Neural progenitor cell (in vitro differentiated cells): ENCODE results near the gene TCP11L1. TPM values are rescaled to one million over a fixed set of nuclear protein-coding genes. Genes with fewer than 3 reads are reported as not detected.
"Not testable (repeated sequence)": the region's sequence is repeated elsewhere in the genome, so short reads cannot be mapped to it uniquely, and the experiment has no call there.

Source experiments
- DNase-seq: peaks from one replicate; pipeline ENCODE4 v3.0.0-alpha.2; 2016; ENCODE audit warnings: low spot score
- H2AFZ ChIP-seq: fragments of 200-600 bp; sonication (generic); replicated peaks from 2 replicates; pipeline ENCODE4 v1.6.1; 2016; ENCODE audit warnings: antibody characterized with exemption
- H3F3A ChIP-seq: fragments of 200-600 bp; sonication (generic); 2 replicates; pipeline ENCODE4 v1.6.1; 2016; ENCODE audit warnings: antibody characterized with exemption, low read depth
- H3K27ac ChIP-seq: fragments of 200-600 bp; sonication (generic); 2 replicates; pipeline ENCODE4 v1.5.1; 2016; ENCODE audit warnings: mild to moderate bottlenecking
- H3K27me3 ChIP-seq: fragments of 200-600 bp; sonication (generic); 2 replicates; pipeline ENCODE4 v1.6.1; 2016; ENCODE audit warnings: mild to moderate bottlenecking, moderate library complexity
- H3K36me3 ChIP-seq: fragments of 200-600 bp; sonication (generic); 2 replicates; pipeline ENCODE4 v1.5.1; 2016
- H3K4me1 ChIP-seq: fragments of 200-600 bp; sonication (generic); 2 replicates; pipeline ENCODE4 v1.6.1; 2016; ENCODE audit warnings: mixed run types
- H3K4me2 ChIP-seq: fragments of 200-600 bp; sonication (generic); 2 replicates; pipeline ENCODE4 v1.6.1; 2016
- H3K4me3 ChIP-seq: fragments of 200-600 bp; sonication (generic); 2 replicates; pipeline ENCODE4 v1.5.1; 2016
- H3K79me2 ChIP-seq: fragments of 200-600 bp; sonication (generic); 2 replicates; pipeline ENCODE4 v1.6.1; 2016; ENCODE audit warnings: low read depth
- H3K9ac ChIP-seq: fragments of 200-600 bp; sonication (generic); 2 replicates; pipeline ENCODE4 v1.6.1; 2016
- H3K9me3 ChIP-seq: fragments of 200-600 bp; sonication (generic); 2 replicates; pipeline ENCODE4 v1.5.1; 2016; ENCODE audit warnings: low read depth
- H4K20me1 ChIP-seq: fragments of 200-600 bp; sonication (generic); 2 replicates; pipeline ENCODE4 v1.6.1; 2016; ENCODE audit warnings: low read depth
- H3K27ac Mint-ChIP-seq: 3 replicates; pipeline ENCODE4 v1.8.0; 2021; ENCODE audit warnings: mixed read lengths
- H3K27me3 Mint-ChIP-seq: 2 replicates; pipeline ENCODE4 v1.8.0; 2022; ENCODE audit warnings: low read depth, mild to moderate bottlenecking, inconsistent platforms, moderate library complexity, mixed read lengths; ENCODE audit not compliant: insufficient read depth
- H3K36me3 Mint-ChIP-seq: 3 replicates; pipeline ENCODE4 v1.8.0; 2021; ENCODE audit warnings: mixed read lengths
- H3K4me1 Mint-ChIP-seq: 3 replicates; pipeline ENCODE4 v1.8.0; 2021; ENCODE audit warnings: mixed read lengths
- H3K4me3 Mint-ChIP-seq: 3 replicates; pipeline ENCODE4 v1.8.0; 2021; ENCODE audit warnings: mild to moderate bottlenecking, moderate library complexity, mixed read lengths
- H3K9me3 Mint-ChIP-seq: 3 replicates; pipeline ENCODE4 v1.8.0; 2020; ENCODE audit warnings: mixed read lengths
- CTCF ChIP-seq: fragments of 200-600 bp; sonication (generic); IDR thresholded peaks from 2 replicates; pipeline ENCODE4 v1.5.1; 2017; ENCODE audit warnings: antibody characterized with exemption, mild to moderate bottlenecking
- EZH2 ChIP-seq: fragments of 200-600 bp; sonication (generic); IDR thresholded peaks from 2 replicates; pipeline ENCODE4 v1.6.1; 2017; ENCODE audit warnings: antibody characterized with exemption, mild to moderate bottlenecking, moderate library complexity
- EZH2phosphoT487 ChIP-seq: fragments of 200-600 bp; sonication (generic); IDR thresholded peaks from 2 replicates; pipeline ENCODE4 v1.6.1; 2017; ENCODE audit warnings: antibody characterized with exemption
- small RNA-seq: library from RNA; depleted of rRNA; stranded (forward); fragments of <200 nt; gene quantifications from one replicate; pipeline ENCODE3, GENCODE V24; 2015
- total RNA-seq: library from RNA; depleted of rRNA; stranded (reverse); fragments of >200 nt; gene quantifications from 2 replicates; pipeline ENCODE4 v1.2.3, GENCODE V29; 2015; ENCODE audit warnings: low replicate concordance

The TCP11L1 gene
- total RNA-seq, 1 donor from 2014 or later: 20.0 TPM

GRCh38 chr11:33109294-33109895, 70.0 kb downstream of the TCP11L1 start:
- Mint-ChIP-seq H3K4me3 (no peak overlapping the region), H3K36me3 (peaks cover 7% of the 10 kb centered on the region), H3K27me3 (no peaks in the 10 kb centered on the region), H3K9me3 (no peaks in the 10 kb centered on the region), H3K27ac (no peak overlapping the region), H3K4me1 (no peaks in the 10 kb centered on the region)
- no peaks in the 10 kb centered on the region for H3K9me3 ChIP-seq
- no peak for TF ChIP-seq EZH2phosphoT487
- TF ChIP-seq EZH2: no peak
- TF ChIP-seq CTCF: no peak
- H2AFZ ChIP-seq: no peak overlapping the region
- peaks cover 13% of the 10 kb centered on the region for H3K36me3 ChIP-seq
- no peaks in the 10 kb centered on the region for H3K27me3 ChIP-seq
- no peaks in the 10 kb centered on the region for H3K79me2 ChIP-seq
- DNase-seq: no peak
- peaks cover 5% of the 10 kb centered on the region for H3F3A ChIP-seq
- H3K4me3 ChIP-seq: no peak overlapping the region
- no peak overlapping the region for H3K9ac ChIP-seq
- no peaks in the 10 kb centered on the region for H3K4me1 ChIP-seq
- no peak overlapping the region for H3K4me2 ChIP-seq
- H3K27ac ChIP-seq: no peak overlapping the region
- no peaks in the 10 kb centered on the region for H4K20me1 ChIP-seq

- Histone ChIP-seq H4K20me1 (no peaks in the 10 kb centered on the region), H3K4me2 (no peak overlapping the region), H3K79me2 (no peaks in the 10 kb centered on the region), H3K36me3 (peaks cover 11% of the 10 kb centered on the region), H3K9me3 (no peaks in the 10 kb centered on the region), H3K4me1 (no peaks in the 10 kb centered on the region), H3K27me3 (no peaks in the 10 kb centered on the region), H3K9ac (no peak overlapping the region), H3K27ac (peak overlapping the region; percentile 59), H3F3A (peaks cover 5% of the 10 kb centered on the region), H2AFZ (no peak overlapping the region), H3K4me3 (no peak overlapping the region)
- TF ChIP-seq EZH2 (no peak), CTCF (no peak)
- no peak overlapping the region for H3K27ac Mint-ChIP-seq
- H3K9me3 Mint-ChIP-seq: no peaks in the 10 kb centered on the region
- no peak overlapping the region for H3K4me3 Mint-ChIP-seq
- peaks cover 7% of the 10 kb centered on the region for H3K36me3 Mint-ChIP-seq
- no peak for DNase-seq
- no peaks in the 10 kb centered on the region for H3K27me3 Mint-ChIP-seq
- H3K4me1 Mint-ChIP-seq: no peaks in the 10 kb centered on the region
Measured at GRCh38 chr11:33110083-33110482, 70.7 kb downstream of the TCP11L1 start.

GRCh38 chr11:33116535-33116934, 77.2 kb downstream of the TCP11L1 start:
- no peaks in the 10 kb centered on the region for H3K79me2 ChIP-seq
- H3K4me1 ChIP-seq: no peaks in the 10 kb centered on the region
- peaks cover 7% of the 10 kb centered on the region for H3F3A ChIP-seq
- H3K27me3 ChIP-seq: no peaks in the 10 kb centered on the region
- H3K36me3 ChIP-seq: no peaks in the 10 kb centered on the region
- DNase-seq: no peak
- H3K27me3 Mint-ChIP-seq: no peaks in the 10 kb centered on the region
- H3K4me1 Mint-ChIP-seq: no peaks in the 10 kb centered on the region
- H3K4me3 Mint-ChIP-seq: no peak overlapping the region
- H3K9me3 ChIP-seq: no peaks in the 10 kb centered on the region
- H3K27ac Mint-ChIP-seq: no peak overlapping the region
- no peak overlapping the region for H2AFZ ChIP-seq
- peaks cover 2% of the 10 kb centered on the region for H3K36me3 Mint-ChIP-seq
- H4K20me1 ChIP-seq: no peaks in the 10 kb centered on the region
- no peak overlapping the region for H3K4me2 ChIP-seq
- TF ChIP-seq EZH2 (no peak), EZH2phosphoT487 (no peak), CTCF (no peak)
- no peak overlapping the region for H3K4me3 ChIP-seq
- H3K9me3 Mint-ChIP-seq: no peaks in the 10 kb centered on the region
- no peak overlapping the region for H3K27ac ChIP-seq
- no peak overlapping the region for H3K9ac ChIP-seq

GRCh38 chr11:33122696-33123095, 83.3 kb downstream of the TCP11L1 start:
- not testable (repeated sequence) for H3K4me2 ChIP-seq, H3K79me2 ChIP-seq, H3K36me3 ChIP-seq, H3K27me3 Mint-ChIP-seq, H3K4me3 ChIP-seq, H3K9ac ChIP-seq, H3K27me3 ChIP-seq, H3K9me3 ChIP-seq, H3K27ac ChIP-seq, H3K4me1 Mint-ChIP-seq, H2AFZ ChIP-seq, H3K4me1 ChIP-seq, DNase-seq, H3K27ac Mint-ChIP-seq, H4K20me1 ChIP-seq, H3K4me3 Mint-ChIP-seq, H3K9me3 Mint-ChIP-seq
- H3K36me3 Mint-ChIP-seq: peaks cover 12% of the 10 kb centered on the region
- H3F3A ChIP-seq: peaks cover 46% of the 10 kb centered on the region

Small RNAs within 50 kb of the gene (small RNA-seq; reads per million reads assigned to genes)
- gene RF00019: not detected

Other genes with a start within 250 kb of the TCP11L1 start
- gene CCDC73, start 244.9 kb upstream of the TCP11L1 start, total RNA-seq: not detected in 2 replicates
- gene PRRG4, start 209.6 kb upstream of the TCP11L1 start, total RNA-seq: 0.06 and 0.19 TPM in 2 replicates
- 49.4 and 79.2 TPM in 2 replicates for gene QSER1, start 146.8 kb upstream of the TCP11L1 start, total RNA-seq
- gene DEPDC7, start 23.7 kb upstream of the TCP11L1 start, total RNA-seq: 0.39 and 0.74 TPM in 2 replicates
- 54.7 and 76.6 TPM in 2 replicates for gene CSTF3, start 121.9 kb downstream of the TCP11L1 start, total RNA-seq
- 27.4 and 33.1 TPM in 2 replicates for gene HIPK3, start 217.8 kb downstream of the TCP11L1 start, total RNA-seq